ENCODE data around the gene PRORP.

PRORP gene

DNA sequence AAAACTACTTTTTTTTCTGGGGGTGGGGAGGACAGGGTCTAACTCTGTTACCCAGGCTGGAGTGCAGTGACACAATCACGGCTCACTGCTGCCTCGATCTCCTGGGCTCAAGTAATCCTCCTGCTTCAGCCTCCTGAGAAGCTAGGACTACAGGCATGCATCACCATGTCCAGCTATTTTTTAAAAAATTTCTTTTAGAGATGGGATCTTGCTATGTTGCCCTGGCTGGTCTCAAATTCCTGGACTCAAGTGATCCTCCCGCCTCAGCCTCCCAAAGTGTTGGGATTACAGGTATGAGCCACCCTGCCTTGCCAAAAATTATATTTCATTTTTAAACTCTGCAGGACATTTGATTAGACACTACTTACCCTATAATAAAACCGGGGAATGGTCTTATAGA is 6.1 kb upstream of the PRORP start:
- Histone ChIP-seq H2BK120ac (ENCODE audit: insufficient read depth, low read length, poor library complexity) (no peak overlapping the region), H3K23ac (ENCODE audit: low read length) (no peak overlapping the region), H2BK12ac (ENCODE audit: low read length) (no peak overlapping the region), H2BK5ac (ENCODE audit: low read depth, low read length, poor library complexity) (no peak overlapping the region), H3K79me2 (ENCODE audit: control insufficient read depth, insufficient read depth, low read length, poor library complexity) (peaks cover 3% of the 10 kb centered on the region), H4K8ac (ENCODE audit: low read depth, low read length) (no peak overlapping the region), H3K9me3 (ENCODE audit: insufficient read depth, low read depth, low read length) (peaks cover 2% of the 10 kb centered on the region), H3K4me2 (ENCODE audit: low read length) (no peak overlapping the region), H3K27ac (ENCODE audit: low read depth, low read length) (no peak overlapping the region), H2AK5ac (ENCODE audit: low read length) (no peak overlapping the region), H4K12ac (ENCODE audit: low read depth, low read length) (no peak overlapping the region), H3K14ac (ENCODE audit: low read length) (no peak overlapping the region), H2AFZ (ENCODE audit: insufficient read depth, low read length, poor library complexity) (no peak overlapping the region), H3K9ac (ENCODE audit: low read length) (no peak overlapping the region), H3K36me3 (ENCODE audit: control insufficient read depth in 1 of 2, insufficient read depth in 2 of 2, low read length in 2 of 2) (peaks cover 5 to 10% of the 10 kb centered on the region in 2 experiments), H4K91ac (ENCODE audit: low read depth, low read length) (no peak overlapping the region), H3K79me1 (ENCODE audit: low read length) (peaks cover 3% of the 10 kb centered on the region), H3K27me3 (ENCODE audit: insufficient read depth, low read length) (no peaks in the 10 kb centered on the region), H3K4ac (ENCODE audit: low read depth, low read length) (no peak overlapping the region), H3K4me1 (ENCODE audit: control insufficient read depth in 1 of 2, insufficient read depth in 2 of 2, low read length in 2 of 2) (peaks cover 5 to 8% of the 10 kb centered on the region in 2 experiments), H3K18ac (ENCODE audit: low read length) (no peak overlapping the region), H3K4me3 (ENCODE audit: low read depth, low read length) (no peak overlapping the region)
- DNase-seq: peak; percentile 18 to 73
- no CpG with 5 or more reads among the region's 4 CpGs for WGBS (ENCODE audit: extremely low coverage, insufficient coverage, insufficient read length)

DNA sequence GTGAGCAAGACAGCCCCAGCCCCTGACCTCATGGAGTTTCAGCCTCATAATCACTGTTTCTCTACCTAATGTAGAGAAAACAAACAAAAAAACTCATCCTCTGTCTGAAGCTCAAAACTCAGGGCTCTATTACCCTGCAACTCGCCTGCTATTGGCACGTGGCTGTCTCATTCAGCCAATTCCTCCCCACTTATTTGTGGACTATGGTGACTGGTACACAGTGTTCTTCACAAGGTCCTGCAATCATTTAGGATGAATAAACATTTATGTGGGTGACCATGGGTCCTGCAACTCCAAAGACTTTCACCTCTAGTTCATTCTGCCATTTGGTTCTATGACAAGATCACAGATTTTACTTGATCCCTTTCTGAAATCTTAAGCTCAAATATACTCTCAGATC is 5.2 kb upstream of the PRORP start:
- WGBS (ENCODE audit: extremely low coverage, insufficient coverage, insufficient read length): no CpG with 5 or more reads among the region's 2 CpGs
- H3K79me1 ChIP-seq (ENCODE audit: low read length): peaks cover 9% of the 10 kb centered on the region
- no peak overlapping the region for H2BK120ac ChIP-seq (ENCODE audit: insufficient read depth, low read length, poor library complexity)
- H2AK5ac ChIP-seq (ENCODE audit: low read length): no peak overlapping the region
- no peak overlapping the region for H3K27ac ChIP-seq (ENCODE audit: low read depth, low read length)
- H2BK12ac ChIP-seq (ENCODE audit: low read length): no peak overlapping the region
- H3K4me2 ChIP-seq (ENCODE audit: low read length): no peak overlapping the region
- peaks cover 5 to 8% of the 10 kb centered on the region in 2 experiments for H3K4me1 ChIP-seq (ENCODE audit: control insufficient read depth in 1 of 2, insufficient read depth in 2 of 2, low read length in 2 of 2)
- peaks cover 3% of the 10 kb centered on the region for H3K79me2 ChIP-seq (ENCODE audit: control insufficient read depth, insufficient read depth, low read length, poor library complexity)
- no peak overlapping the region for H3K4me3 ChIP-seq (ENCODE audit: low read depth, low read length)
- no peak overlapping the region for H3K14ac ChIP-seq (ENCODE audit: low read length)
- peaks cover 2 to 8% of the 10 kb centered on the region in 2 experiments for H3K36me3 ChIP-seq (ENCODE audit: control insufficient read depth in 1 of 2, insufficient read depth in 2 of 2, low read length in 2 of 2)
- DNase-seq: no peak
- H3K23ac ChIP-seq (ENCODE audit: low read length): no peak overlapping the region
- no peaks in the 10 kb centered on the region for H3K9me3 ChIP-seq (ENCODE audit: insufficient read depth, low read depth, low read length)
- no peak overlapping the region for H3K9ac ChIP-seq (ENCODE audit: low read length)
- H4K8ac ChIP-seq (ENCODE audit: low read depth, low read length): no peak overlapping the region
- no peak overlapping the region for H2BK5ac ChIP-seq (ENCODE audit: low read depth, low read length, poor library complexity)
- H3K27me3 ChIP-seq (ENCODE audit: insufficient read depth, low read length): no peaks in the 10 kb centered on the region
- no peak overlapping the region for H3K4ac ChIP-seq (ENCODE audit: low read depth, low read length)
- no peak overlapping the region for H4K91ac ChIP-seq (ENCODE audit: low read depth, low read length)
- no peak overlapping the region for H3K18ac ChIP-seq (ENCODE audit: low read length)
- H2AFZ ChIP-seq (ENCODE audit: insufficient read depth, low read length, poor library complexity): no peak overlapping the region
- no peak overlapping the region for H4K12ac ChIP-seq (ENCODE audit: low read depth, low read length)

DNA sequence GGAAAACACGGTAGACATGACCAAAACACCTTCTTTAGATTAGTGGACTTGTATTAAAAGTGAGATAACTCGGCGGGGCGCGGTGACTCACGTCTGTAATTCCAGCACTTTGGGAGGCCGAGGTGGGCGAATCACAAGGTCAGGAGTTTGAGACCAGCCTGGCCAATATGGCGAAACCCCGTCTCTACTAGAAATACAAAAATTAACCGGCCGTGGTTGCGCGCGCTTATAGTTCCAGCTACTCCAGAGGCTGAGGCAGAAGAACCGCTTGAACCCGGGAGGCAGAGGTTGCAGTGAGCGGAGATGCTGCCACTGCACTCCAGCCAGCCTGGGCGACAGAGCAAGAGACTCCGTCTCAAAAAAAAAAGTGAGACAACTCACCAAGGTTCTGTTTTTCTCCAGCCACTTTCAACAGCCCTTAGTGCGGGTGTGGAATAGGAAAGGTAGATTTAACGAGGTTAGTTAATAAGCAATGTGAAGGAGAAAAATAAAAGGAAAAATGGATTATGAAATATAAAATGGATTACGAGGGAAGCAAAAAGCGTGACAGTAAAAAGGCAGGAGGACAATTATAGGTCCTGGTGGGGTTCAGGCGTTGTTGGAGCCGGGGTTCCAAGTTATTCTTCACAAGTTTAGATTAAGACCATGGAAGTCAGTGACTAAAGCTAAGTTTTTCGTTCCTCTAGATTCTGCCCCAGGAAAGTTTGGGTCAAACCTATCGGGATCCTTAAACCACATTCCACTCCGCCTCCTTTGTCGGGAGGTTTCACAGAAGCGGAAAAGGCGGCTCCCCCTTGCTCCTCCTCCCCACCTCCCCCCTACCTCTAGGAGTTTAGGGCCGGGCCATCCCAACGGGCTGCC is 1.1 kb upstream of the PRORP start:
- Histone ChIP-seq H3K23ac (ENCODE audit: low read length) (no peak overlapping the region), H3K4me2 (ENCODE audit: low read length) (peak overlapping the region; percentile 75), H3K27me3 (ENCODE audit: insufficient read depth, low read length) (no peaks in the 10 kb centered on the region), H3K4me1 (ENCODE audit: control insufficient read depth in 1 of 2, insufficient read depth in 2 of 2, low read length in 2 of 2) (peaks cover 3 to 5% of the 10 kb centered on the region in 2 experiments), H3K79me1 (ENCODE audit: low read length) (peaks cover 16% of the 10 kb centered on the region), H2BK5ac (ENCODE audit: low read depth, low read length, poor library complexity) (no peak overlapping the region), H4K12ac (ENCODE audit: low read depth, low read length) (no peak overlapping the region), H2AK5ac (ENCODE audit: low read length) (peak overlapping the region; percentile 70), H2BK12ac (ENCODE audit: low read length) (no peak overlapping the region), H3K36me3 (ENCODE audit: control insufficient read depth in 1 of 2, insufficient read depth in 2 of 2, low read length in 2 of 2) (peaks cover 2% of the 10 kb centered on the region in 2 experiments), H2BK120ac (ENCODE audit: insufficient read depth, low read length, poor library complexity) (no peak overlapping the region), H4K8ac (ENCODE audit: low read depth, low read length) (peak overlapping the region; percentile 87), H2AFZ (ENCODE audit: insufficient read depth, low read length, poor library complexity) (peak overlapping the region; percentile 69), H3K4me3 (ENCODE audit: low read depth, low read length) (peak overlapping the region; percentile 96), H3K79me2 (ENCODE audit: control insufficient read depth, insufficient read depth, low read length, poor library complexity) (peaks cover 6% of the 10 kb centered on the region), H3K18ac (ENCODE audit: low read length) (no peak overlapping the region), H3K9ac (ENCODE audit: low read length) (peak overlapping the region; percentile 54), H3K14ac (ENCODE audit: low read length) (no peak overlapping the region), H3K9me3 (ENCODE audit: insufficient read depth, low read depth, low read length) (no peaks in the 10 kb centered on the region), H3K27ac (ENCODE audit: low read depth, low read length) (peak overlapping the region; percentile 93), H4K91ac (ENCODE audit: low read depth, low read length) (peak overlapping the region; percentile 57), H3K4ac (ENCODE audit: low read depth, low read length) (peak overlapping the region; percentile 41)
- peak; percentile 23 to 43 for DNase-seq
- WGBS (ENCODE audit: extremely low coverage, insufficient coverage, insufficient read length): 100% methylated on average over 3 of the region's 34 CpGs

DNA sequence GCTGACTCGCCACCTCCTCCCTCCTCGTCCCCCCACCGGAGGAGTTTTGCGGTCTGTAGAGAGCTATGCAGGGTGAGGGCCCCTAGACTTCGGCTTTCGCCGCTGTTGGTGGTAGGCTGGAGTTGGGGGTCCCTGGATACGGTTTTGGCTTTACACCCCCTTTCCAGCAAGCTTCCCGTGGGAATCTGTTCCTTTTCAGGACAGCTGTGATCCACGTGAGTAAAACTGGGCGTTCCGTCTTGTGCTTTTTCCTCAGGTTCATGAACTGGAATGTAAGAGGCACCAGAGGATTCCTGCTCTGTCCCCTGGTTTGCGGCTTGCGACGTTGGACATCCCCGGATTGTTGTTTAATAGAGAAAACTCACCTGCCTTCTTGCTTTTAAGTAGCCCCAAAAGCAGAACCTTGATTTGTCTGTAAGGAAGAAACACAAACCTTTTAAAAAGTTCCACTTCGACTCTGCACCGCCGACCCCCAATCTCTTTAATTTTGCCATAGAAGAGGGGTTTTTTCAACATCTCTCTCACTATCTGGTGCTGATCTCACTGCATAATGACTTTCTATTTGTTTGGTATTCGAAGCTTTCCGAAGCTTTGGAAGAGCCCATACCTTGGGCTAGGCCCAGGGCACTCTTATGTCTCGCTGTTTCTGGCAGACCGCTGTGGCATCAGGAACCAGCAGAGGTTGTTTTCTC is 490 bp downstream of the PRORP start:
- H3K9me3 ChIP-seq (ENCODE audit: insufficient read depth, low read depth, low read length): no peaks in the 10 kb centered on the region
- H3K79me2 ChIP-seq (ENCODE audit: control insufficient read depth, insufficient read depth, low read length, poor library complexity): peaks cover 6% of the 10 kb centered on the region
- H2AFZ ChIP-seq (ENCODE audit: insufficient read depth, low read length, poor library complexity): peak overlapping the region; percentile 92
- H3K36me3 ChIP-seq (ENCODE audit: control insufficient read depth in 1 of 2, insufficient read depth in 2 of 2, low read length in 2 of 2): peaks cover 2 to 4% of the 10 kb centered on the region in 2 experiments
- peaks cover 3 to 5% of the 10 kb centered on the region in 2 experiments for H3K4me1 ChIP-seq (ENCODE audit: control insufficient read depth in 1 of 2, insufficient read depth in 2 of 2, low read length in 2 of 2)
- peak; percentile 81 to 84 for DNase-seq
- WGBS (ENCODE audit: extremely low coverage, insufficient coverage, insufficient read length): no CpG with 5 or more reads among the region's 23 CpGs
- H3K4me2 ChIP-seq (ENCODE audit: low read length): peak overlapping the region; percentile 75
- no peak overlapping the region for H3K23ac ChIP-seq (ENCODE audit: low read length)
- H3K79me1 ChIP-seq (ENCODE audit: low read length): peaks cover 16% of the 10 kb centered on the region
- peak overlapping the region; percentile 80 for H3K14ac ChIP-seq (ENCODE audit: low read length)
- peak overlapping the region; percentile 92 for H2BK5ac ChIP-seq (ENCODE audit: low read depth, low read length, poor library complexity)
- H2AK5ac ChIP-seq (ENCODE audit: low read length): no peak overlapping the region
- no peak overlapping the region for H3K4ac ChIP-seq (ENCODE audit: low read depth, low read length)
- peak overlapping the region; percentile 90 for H4K8ac ChIP-seq (ENCODE audit: low read depth, low read length)
- H3K27ac ChIP-seq (ENCODE audit: low read depth, low read length): peak overlapping the region; percentile 93
- H3K9ac ChIP-seq (ENCODE audit: low read length): peak overlapping the region; percentile 95
- H4K91ac ChIP-seq (ENCODE audit: low read depth, low read length): peak overlapping the region; percentile 91
- H3K4me3 ChIP-seq (ENCODE audit: low read depth, low read length): peak overlapping the region; percentile 96
- H4K12ac ChIP-seq (ENCODE audit: low read depth, low read length): peak overlapping the region; percentile 83
- peak overlapping the region; percentile 55 for H3K18ac ChIP-seq (ENCODE audit: low read length)
- peak overlapping the region; percentile 29 for H2BK120ac ChIP-seq (ENCODE audit: insufficient read depth, low read length, poor library complexity)
- peak overlapping the region; percentile 42 for H2BK12ac ChIP-seq (ENCODE audit: low read length)
- no peaks in the 10 kb centered on the region for H3K27me3 ChIP-seq (ENCODE audit: insufficient read depth, low read length)

All from trophoblast cell (in vitro differentiated cells and primary cell).